CD4-positive, alpha-beta T cell treated with Interleukin-17A for 1 hour (primary cell): ENCODE results near the gene SF3A1.

Source experiments
- DNase-seq: peaks from one replicate; pipeline ENCODE4 v3.0.0-alpha.2; 2020

Gene SF3A1

GRCh38 chr22:30299322-30299721, 57.4 kb downstream of the SF3A1 start:
- DNase-seq: no peak

GRCh38 chr22:30297991-30298701, 58.5 kb downstream of the SF3A1 start:
- no peak for DNase-seq

DNA sequence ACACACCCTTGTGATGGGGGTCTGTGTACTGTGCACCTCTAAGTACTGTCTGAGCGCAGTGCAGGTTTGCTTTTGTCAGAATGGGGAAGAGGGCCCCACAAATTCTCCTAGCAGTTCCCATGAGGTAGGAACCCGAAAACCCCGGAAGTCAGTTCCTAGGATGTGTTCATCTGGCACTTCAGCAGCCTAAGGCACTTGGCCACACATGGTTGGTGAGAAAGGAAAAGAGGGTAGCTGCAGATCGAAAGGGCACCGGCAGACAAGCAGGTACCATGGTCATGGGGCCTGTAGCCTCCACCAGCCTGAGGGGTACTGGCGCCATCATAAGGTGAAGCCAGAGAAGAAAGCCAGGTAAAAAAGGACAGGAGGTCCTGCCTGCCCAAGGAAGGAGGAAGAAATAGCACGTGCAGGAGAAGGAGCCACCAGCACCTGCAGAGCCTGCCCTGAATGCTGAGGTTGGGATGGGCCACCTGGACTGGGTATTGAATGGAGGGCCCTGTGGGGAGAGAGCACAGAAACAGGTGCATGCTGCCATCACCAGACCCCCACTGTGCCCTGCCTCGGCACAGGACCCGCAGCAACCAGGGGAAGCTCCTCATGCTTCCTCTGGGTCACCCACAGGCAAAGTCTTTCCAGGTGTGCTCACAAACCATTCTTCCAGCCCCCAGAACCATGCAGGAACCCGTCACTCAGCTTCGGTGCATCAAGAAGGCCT, 59.3 kb downstream of the SF3A1 start:
- DNase-seq: no peak

GRCh38 chr22:30296833-30297232, 59.9 kb downstream of the SF3A1 start:
- DNase-seq: no peak

DNA sequence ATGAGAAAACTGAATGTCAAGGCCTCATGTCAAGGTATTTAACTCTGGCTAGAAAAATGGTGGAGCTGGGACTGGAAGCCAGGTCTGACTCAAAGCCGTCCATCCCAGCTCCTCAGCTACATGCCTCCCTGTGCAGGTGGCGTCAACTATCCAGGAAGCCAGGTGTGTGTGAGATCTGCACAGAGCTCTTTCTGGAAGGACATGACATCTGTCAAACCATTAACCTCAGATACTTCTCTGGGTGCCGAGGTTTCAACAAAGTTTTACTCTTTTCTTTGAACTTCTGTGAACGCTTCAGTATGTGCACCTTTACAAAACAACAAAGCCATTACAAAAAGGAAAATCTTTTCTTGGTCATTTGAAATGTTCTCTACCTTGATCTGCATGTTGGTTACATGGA, 60.4 kb downstream of the SF3A1 start:
- DNase-seq: no peak

DNA sequence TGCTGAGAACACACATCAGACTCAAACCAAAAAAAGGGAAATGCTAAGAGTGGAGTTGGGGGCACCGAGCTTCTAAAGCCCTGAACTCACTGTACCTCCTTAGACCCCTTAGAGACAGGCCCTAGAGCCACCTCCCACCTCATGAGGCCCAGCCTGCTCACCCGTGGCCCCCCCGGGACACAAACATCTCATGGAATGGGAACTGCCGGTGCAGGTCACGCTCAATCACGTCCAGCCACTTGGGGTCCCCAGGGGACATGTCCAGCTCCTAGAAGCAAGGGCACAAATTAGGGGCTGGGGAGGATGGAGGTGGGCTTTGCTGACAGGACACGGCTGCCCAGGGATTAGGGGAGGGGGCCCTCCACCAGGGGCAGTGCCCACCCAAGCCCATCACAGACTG, 61.1 kb downstream of the SF3A1 start:
- no peak for DNase-seq

DNA sequence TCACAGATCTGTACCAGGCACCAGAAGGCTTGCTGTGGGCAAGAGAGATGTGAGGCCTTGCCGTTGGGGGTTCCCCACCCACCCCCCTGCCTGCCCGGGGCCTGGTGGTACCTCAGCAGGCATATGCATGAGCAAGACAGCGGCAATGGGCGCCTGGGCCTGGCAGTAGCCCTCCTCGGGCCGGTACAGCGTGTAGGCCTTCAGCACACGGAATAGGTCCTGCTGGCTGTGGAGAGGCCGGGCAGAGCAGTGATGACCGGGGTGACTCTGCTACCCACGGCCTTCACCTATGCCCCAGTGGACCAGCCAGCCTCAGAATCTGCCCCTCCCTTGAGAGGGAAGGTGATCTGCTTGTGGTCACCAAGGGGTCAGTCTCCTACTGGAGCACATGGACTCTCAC, 61.9 kb downstream of the SF3A1 start:
- DNase-seq: no peak

DNA sequence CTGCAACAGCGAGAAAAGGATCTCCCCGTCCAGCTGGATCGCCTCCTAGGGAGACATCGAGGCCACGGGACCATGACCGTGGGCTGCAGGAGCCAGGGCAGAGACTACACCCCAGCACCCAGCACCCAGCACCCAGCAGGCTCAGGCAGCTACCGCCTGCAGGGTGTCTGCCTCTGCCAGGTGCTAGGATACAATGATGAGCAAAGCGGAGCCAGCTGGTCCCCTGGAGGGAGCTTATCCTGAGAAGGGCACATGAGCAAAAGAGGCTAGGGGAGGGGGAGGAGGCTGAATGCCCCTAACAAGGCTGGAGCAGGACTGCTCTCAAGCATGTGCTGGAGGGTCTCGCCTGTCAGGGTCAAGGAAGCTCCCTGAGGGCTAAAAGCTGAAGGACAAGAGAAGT, 62.6 kb downstream of the SF3A1 start:
- DNase-seq: no peak

DNA sequence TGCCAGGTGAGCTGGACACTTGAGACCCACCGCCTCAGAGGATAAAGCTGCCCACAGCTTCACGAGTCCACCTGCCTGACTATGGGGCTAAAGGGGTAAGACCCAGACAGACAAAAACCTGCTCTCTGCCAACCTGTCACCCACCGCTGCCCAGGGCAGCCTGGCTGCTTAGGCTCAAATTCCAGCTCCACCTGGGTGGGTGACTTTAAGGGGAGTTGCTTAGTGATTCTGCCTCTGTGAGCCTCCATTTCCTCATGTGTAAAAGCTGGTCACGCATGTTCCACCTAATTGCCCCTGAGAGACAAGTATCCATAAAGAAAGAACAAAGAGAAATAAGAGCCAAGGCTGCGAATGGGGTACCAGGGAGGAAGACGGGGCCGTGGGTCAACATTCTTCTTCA, 63.7 kb downstream of the SF3A1 start:
- no peak for DNase-seq

- no peak for DNase-seq
Observed at GRCh38 chr22:30292069-30292970, 64.4 kb downstream of the SF3A1 start.

DNA sequence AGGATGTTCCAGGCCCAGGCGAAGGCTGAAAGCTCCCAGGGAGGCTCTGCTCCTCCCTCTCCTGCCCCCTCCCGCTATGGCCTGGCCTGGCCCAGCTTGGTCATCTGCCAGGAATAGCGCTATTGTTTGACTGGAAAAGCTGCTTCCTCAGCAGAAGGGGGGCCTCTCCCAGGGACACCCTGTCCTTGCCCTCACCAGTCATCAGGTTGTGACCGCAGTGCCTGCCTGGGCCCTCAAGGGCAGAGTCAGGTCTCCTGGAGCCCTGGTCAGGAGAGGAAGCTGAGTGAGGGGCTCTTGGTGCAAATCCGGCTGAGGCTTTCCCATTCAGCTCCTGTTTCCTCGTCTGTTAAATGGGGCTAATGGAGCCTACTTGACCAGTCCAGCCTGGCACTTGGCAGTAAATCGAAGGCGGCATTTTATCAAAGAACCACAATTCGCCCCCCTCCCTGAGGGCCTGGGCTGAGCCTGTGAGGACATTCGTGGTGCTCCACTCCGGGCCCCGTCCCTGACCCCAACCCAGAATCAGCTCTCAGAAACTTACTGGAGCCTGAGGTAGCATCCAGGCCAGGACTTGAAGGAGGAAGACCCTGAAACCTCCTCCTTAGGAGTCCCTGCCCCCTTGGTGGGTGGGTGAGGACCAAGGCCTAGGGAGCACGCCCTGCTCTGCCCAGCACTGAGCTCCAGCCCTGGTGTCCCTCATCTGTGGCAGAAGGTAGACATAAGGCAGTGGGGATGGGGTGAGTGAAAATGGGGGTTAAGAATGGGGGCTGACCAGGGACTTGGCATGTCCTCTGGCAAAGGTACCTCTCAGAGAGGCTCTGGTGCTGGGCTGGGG, 65.4 kb downstream of the SF3A1 start:
- DNase-seq: no peak

GRCh38 chr22:30290342-30291057, 66.2 kb downstream of the SF3A1 start:
- DNase-seq: no peak

GRCh38 chr22:30289980-30290313, 66.7 kb downstream of the SF3A1 start:
- no peak for DNase-seq

DNA sequence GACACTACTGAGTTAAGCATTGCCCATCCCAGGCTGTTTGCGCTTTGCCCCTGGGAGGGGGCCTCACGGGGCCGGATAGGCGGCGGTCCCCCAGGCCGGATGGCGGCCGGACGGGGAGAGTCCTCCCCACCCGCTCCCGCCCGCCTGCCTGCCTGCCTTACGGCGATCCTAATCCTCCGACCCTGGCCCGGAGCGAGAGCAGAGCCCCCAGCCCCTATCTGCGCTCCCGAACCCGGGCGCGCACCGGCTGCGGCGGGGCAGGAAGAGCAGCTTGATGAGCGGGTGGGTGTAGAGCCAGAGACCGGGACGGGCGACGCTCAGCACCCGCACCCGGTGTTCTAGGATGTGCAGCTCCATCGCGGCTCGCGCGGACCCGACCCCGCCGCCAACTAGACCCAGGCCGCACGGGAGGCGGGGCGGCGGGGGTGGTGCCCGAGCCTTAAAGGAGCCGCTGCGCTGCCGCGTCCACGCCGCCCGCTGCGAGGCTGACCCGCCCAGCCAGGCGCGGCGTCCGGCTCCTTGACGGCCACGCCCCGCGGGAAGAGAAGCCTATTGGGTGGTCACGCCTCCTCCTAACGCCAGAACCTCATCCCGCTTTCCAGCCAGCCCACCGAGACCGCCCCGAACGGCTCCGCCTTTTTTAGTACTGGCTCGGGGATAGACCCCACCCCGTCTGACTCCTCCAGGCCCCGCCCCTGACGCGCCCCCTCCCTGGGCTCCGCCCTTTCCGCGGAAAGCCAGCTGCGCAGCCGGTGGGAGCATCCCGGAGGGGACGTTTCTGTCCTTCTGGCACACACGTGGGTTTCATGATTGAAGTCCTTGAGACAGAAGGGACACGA, 67.3 kb downstream of the SF3A1 start, which contains the start of gene CASTOR1:
Gene CASTOR1, minus strand, starts transcription at position 365 of the 839 bp plus-strand sequence. Its CDS starts 8 bp downstream, at position 357.
- peak; percentile 90 for DNase-seq

- no peak for DNase-seq
Observed at GRCh38 chr22:30288419-30289140, 68.1 kb downstream of the SF3A1 start.

DNA sequence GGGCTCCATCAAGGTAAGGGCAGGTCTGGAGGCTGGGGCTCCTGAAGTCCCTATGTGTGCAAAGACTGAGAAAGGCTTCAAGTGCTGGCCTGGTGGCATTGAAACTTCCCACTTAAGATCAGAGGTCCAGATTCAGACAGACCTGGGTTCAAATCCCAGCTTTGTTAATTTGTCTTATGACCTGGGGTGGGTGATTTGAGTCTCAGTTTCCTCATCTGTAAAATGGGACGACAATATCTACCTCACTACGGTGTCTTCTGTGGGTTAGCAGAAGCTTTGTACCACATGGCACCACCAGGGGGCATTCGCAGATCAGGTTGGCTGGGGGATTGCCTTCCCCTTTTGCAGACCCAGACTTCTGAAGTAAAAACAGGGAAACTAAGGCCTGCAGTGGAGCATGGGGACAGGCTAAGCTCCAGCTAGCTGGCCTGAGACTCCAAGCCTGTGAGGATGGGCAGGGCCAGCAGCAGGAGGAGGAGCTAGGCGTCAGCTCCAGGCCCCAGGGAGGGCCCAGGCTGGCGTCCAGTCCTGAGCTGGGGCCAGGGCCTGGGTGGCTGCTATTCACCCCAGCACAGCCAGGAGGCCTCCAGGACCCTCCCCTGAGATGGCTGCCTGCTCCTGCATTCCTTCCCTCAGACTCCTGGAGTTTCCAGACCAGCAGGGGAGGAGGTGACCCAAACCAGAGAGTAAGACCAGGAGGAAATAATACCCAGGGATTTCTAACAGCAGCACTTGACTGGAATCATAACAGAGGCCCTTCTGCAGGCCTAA, 68.9 kb downstream of the SF3A1 start:
- DNase-seq: peak; percentile 91

- DNase-seq: peak; percentile 87
Observed at GRCh38 chr22:30286813-30287647, 69.7 kb downstream of the SF3A1 start.

- DNase-seq: no peak
Observed at GRCh38 chr22:30286331-30286730, 70.4 kb downstream of the SF3A1 start.

DNA sequence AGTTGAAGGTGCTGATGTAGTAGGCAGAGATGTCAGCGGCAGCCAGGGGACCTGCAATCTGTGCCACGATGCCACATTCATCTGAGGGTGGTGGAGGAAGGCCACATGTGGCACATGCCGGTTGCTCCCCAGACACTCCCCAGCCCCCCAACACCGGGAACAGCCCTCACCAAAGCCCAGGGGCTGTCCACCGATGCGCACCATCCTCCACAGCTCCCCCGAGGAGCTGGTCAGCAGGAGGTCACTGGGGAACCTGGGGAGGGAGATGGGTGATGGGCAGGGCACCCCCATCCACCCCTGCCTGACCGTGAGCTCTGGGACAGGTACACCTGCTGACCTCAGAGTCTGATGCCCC, 70.9 kb downstream of the SF3A1 start:
- DNase-seq: no peak
